Liver (tissue), 9 donors: Measurements from ENCODE around the gene GOLT1B. TPM values are rescaled to one million over a fixed set of nuclear protein-coding genes. Genes with fewer than 3 reads are reported as not detected.

Source experiments
- DNase-seq: peaks from one replicate; pipeline ENCODE4 v3.0.0-alpha.2; 2017; ENCODE audit warnings: low spot score
- H3K27ac ChIP-seq, 2 donors: one replicate each; pipeline ENCODE4 v1.7.0; 2013; ENCODE audit warnings: inconsistent platforms in 2 of 2, low read length in 2 of 2, control low read depth in 1 of 2, low read depth in 1 of 2, mild to moderate bottlenecking in 1 of 2
- H3K27me3 ChIP-seq, 4 donors: one replicate each; pipeline versions ENCODE4 v1.6.1 to v1.7.0; 2013; ENCODE audit warnings: low read length in 3 of 4, inconsistent platforms in 1 of 4, mild to moderate bottlenecking in 1 of 4, moderate library complexity in 1 of 4; ENCODE audit not compliant: control insufficient read depth in 4 of 4, insufficient read depth in 4 of 4
- H3K36me3 ChIP-seq, 4 donors: one replicate each; pipeline versions ENCODE4 v1.6.1 to v1.7.0; 2013; ENCODE audit warnings: low read length in 3 of 4, mild to moderate bottlenecking in 3 of 4, low read depth in 1 of 4, moderate library complexity in 1 of 4; ENCODE audit not compliant: control insufficient read depth in 4 of 4, insufficient read depth in 3 of 4
- H3K4me1 ChIP-seq, 4 donors: one replicate each; pipeline versions ENCODE4 v1.6.1 to v1.7.0; 2013; ENCODE audit warnings: low read length in 3 of 4, mild to moderate bottlenecking in 3 of 4, moderate library complexity in 1 of 4; ENCODE audit not compliant: control insufficient read depth in 4 of 4, insufficient read depth in 4 of 4
- H3K4me3 ChIP-seq, 3 donors: one replicate each; pipeline versions ENCODE4 v1.6.1 to v1.7.0; 2013; ENCODE audit warnings: low read length in 3 of 3, control low read depth in 1 of 3, low read depth in 1 of 3, mild to moderate bottlenecking in 1 of 3
- H3K9ac ChIP-seq, 2 donors: one replicate each; pipeline ENCODE4 v1.7.0; 2013; ENCODE audit warnings: low read length in 2 of 2, mild to moderate bottlenecking in 2 of 2, moderate library complexity in 2 of 2, control low read depth in 1 of 2, low read depth in 1 of 2
- H3K9me3 ChIP-seq, 4 donors: one replicate each; pipeline versions ENCODE4 v1.6.1 to v1.7.0; 2013; ENCODE audit warnings: low read length in 3 of 4; ENCODE audit not compliant: control insufficient read depth in 4 of 4
- EGR1 ChIP-seq, 2 donors: IDR thresholded peaks; 2 replicates each; pipeline ENCODE4 v1.6.1; 2016 to 2018; ENCODE audit warnings: antibody characterized with exemption in 2 of 2, low read depth in 2 of 2
- FOXA2 ChIP-seq: IDR thresholded peaks from 2 replicates; pipeline ENCODE4 v1.6.1; 2016; ENCODE audit warnings: antibody characterized with exemption
- GABPA ChIP-seq, 2 donors: IDR thresholded peaks in 1 of 2; conservative IDR thresholded peaks in 1 of 2; 2 replicates each; pipeline ENCODE4 v1.6.1; 2016; ENCODE audit warnings: antibody characterized with exemption in 2 of 2, mild to moderate bottlenecking in 1 of 2, moderate library complexity in 1 of 2
- HNF4A ChIP-seq, 2 donors: conservative IDR thresholded peaks; 2 replicates each; pipeline ENCODE4 v1.6.1; 2016; ENCODE audit warnings: antibody characterized with exemption in 2 of 2, mild to moderate bottlenecking in 2 of 2
- HNF4G ChIP-seq: IDR thresholded peaks from 2 replicates; pipeline ENCODE4 v1.6.1; 2016; ENCODE audit warnings: antibody characterized with exemption
- JUND ChIP-seq, 2 donors: IDR thresholded peaks; 2 replicates each; pipeline ENCODE4 v1.6.1; 2016; ENCODE audit warnings: antibody characterized with exemption in 2 of 2
- RAD21 ChIP-seq, 2 donors: IDR thresholded peaks; 2 replicates each; pipeline ENCODE4 v1.6.1; 2016; ENCODE audit warnings: antibody characterized with exemption in 2 of 2, mild to moderate bottlenecking in 2 of 2
- RXRA ChIP-seq, 2 donors: IDR thresholded peaks; 2 replicates each; pipeline ENCODE4 v1.6.1; 2017 to 2018; ENCODE audit warnings: antibody characterized with exemption in 2 of 2, mild to moderate bottlenecking in 1 of 2
- SP1 ChIP-seq: IDR thresholded peaks from 2 replicates; pipeline ENCODE4 v1.6.1; 2018; ENCODE audit warnings: antibody characterized with exemption, mild to moderate bottlenecking
- YY1 ChIP-seq: IDR thresholded peaks from 2 replicates; pipeline ENCODE4 v1.6.1; 2016; ENCODE audit warnings: antibody characterized with exemption, mild to moderate bottlenecking
- WGBS: extraction: QIAGEN DNeasy Blood & Tissue Kit; methylation state at CpG from one replicate; pipeline ENCODE4 v1.1.7; 2013; 5-methylcytosine and 5-hydroxymethylcytosine counted together
- polyA plus RNA-seq, 2 donors: library from polyadenylated mRNA; stranded (reverse) in 1 of 2; unstranded in 1 of 2; fragments of 200-250 nt in 1 of 2; fragments of >200 nt in 1 of 2; fragmentation: Nextera tagmentation in 1 of 2; extraction: Ambion mirVana in 1 of 2; gene quantifications; one replicate each; pipeline versions ENCODE4 v1.2.1 to v1.2.3, GENCODE V29; 2013 to 2015
- total RNA-seq, 2 donors: library from RNA; depleted of rRNA; stranded (reverse); fragments of >200 nt; gene quantifications; one replicate each; pipeline ENCODE4 v1.2.3, GENCODE V29; 2014
- TF ChIP-seq, protein P1 (sequence below): IDR thresholded peaks from 2 replicates; pipeline ENCODE4 v1.6.1; 2016; ENCODE audit warnings: antibody characterized with exemption
- TF ChIP-seq, protein P2 (sequence below): IDR thresholded peaks from 2 replicates; pipeline ENCODE4 v1.6.1; 2016; ENCODE audit warnings: antibody characterized with exemption, mild to moderate bottlenecking
- TF ChIP-seq, protein P3 (sequence below): IDR thresholded peaks from 2 replicates; pipeline ENCODE4 v1.6.1; 2016; ENCODE audit warnings: antibody characterized with exemption
- TF ChIP-seq, protein P4 (sequence below): fragments of 150-350 bp; IDR thresholded peaks from 2 replicates; pipeline ENCODE4 v1.5.1; 2017; ENCODE audit warnings: improper control_type of control experiment, low read depth, low read length; ENCODE audit not compliant: missing input control
- donor health status: healthy.
- donor health status: healthy.
- donor health status: healthy.
- donor health status: healthy.
- donor health status: healthy.

GOLT1B gene
- total and polyA plus RNA-seq, 4 donors: 11.0 to 36.9 (median 17.3) TPM

DNA sequence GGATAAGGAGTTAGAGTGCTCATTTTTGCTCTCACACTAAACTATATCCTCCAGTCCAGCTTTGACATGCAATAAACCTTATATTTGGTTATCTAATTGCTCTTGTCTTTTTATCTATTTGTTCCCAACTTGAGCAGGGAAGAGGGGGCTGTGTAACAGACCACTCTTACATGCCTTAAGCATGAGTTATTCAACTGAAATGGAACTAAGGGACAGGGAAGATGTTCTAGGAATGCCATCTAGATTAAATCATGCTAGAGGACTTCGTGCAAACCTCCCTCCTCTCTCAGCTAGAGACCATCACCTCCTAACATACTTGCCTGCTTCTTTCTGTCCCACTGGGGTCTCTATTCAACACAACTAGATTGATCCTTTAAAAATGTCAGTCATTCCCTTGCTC is 45.1 kb downstream of the GOLT1B start:
- no peak overlapping the region for H3K27ac ChIP-seq
- WGBS: 0% methylated on average over 1 of the region's 1 CpG
- H3K4me1 ChIP-seq: no peaks in the 10 kb centered on the region
- no peak for DNase-seq
- H3K9me3 ChIP-seq: no peaks in the 10 kb centered on the region
- peaks cover 0 to 13% (median 5%) of the 10 kb centered on the region in 4 donors for H3K36me3 ChIP-seq
- no peaks in the 10 kb centered on the region for H3K27me3 ChIP-seq
- H3K9ac ChIP-seq: no peak overlapping the region
- TF ChIP-seq FOXA2 (no peak), EGR1 (IDR thresholded peaks at IDR 0.05; ENCODE audit: low read depth in 2 of 2) (no peak), SP1 (no peak), RAD21 (IDR thresholded peaks at IDR 0.05) (no peak), HNF4G (no peak), YY1 (no peak), GABPA (IDR thresholded peaks at IDR 0.05 in 1 of 2, conservative IDR thresholded peaks at IDR 0.05 in 1 of 2) (no peak)
- TF ChIP-seq, protein P1, sequence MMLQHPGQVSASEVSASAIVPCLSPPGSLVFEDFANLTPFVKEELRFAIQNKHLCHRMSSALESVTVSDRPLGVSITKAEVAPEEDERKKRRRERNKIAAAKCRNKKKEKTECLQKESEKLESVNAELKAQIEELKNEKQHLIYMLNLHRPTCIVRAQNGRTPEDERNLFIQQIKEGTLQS: no peak
- TF ChIP-seq, protein P2, sequence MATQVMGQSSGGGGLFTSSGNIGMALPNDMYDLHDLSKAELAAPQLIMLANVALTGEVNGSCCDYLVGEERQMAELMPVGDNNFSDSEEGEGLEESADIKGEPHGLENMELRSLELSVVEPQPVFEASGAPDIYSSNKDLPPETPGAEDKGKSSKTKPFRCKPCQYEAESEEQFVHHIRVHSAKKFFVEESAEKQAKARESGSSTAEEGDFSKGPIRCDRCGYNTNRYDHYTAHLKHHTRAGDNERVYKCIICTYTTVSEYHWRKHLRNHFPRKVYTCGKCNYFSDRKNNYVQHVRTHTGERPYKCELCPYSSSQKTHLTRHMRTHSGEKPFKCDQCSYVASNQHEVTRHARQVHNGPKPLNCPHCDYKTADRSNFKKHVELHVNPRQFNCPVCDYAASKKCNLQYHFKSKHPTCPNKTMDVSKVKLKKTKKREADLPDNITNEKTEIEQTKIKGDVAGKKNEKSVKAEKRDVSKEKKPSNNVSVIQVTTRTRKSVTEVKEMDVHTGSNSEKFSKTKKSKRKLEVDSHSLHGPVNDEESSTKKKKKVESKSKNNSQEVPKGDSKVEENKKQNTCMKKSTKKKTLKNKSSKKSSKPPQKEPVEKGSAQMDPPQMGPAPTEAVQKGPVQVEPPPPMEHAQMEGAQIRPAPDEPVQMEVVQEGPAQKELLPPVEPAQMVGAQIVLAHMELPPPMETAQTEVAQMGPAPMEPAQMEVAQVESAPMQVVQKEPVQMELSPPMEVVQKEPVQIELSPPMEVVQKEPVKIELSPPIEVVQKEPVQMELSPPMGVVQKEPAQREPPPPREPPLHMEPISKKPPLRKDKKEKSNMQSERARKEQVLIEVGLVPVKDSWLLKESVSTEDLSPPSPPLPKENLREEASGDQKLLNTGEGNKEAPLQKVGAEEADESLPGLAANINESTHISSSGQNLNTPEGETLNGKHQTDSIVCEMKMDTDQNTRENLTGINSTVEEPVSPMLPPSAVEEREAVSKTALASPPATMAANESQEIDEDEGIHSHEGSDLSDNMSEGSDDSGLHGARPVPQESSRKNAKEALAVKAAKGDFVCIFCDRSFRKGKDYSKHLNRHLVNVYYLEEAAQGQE: no peak
- no peak overlapping the region for H3K4me3 ChIP-seq

DNA sequence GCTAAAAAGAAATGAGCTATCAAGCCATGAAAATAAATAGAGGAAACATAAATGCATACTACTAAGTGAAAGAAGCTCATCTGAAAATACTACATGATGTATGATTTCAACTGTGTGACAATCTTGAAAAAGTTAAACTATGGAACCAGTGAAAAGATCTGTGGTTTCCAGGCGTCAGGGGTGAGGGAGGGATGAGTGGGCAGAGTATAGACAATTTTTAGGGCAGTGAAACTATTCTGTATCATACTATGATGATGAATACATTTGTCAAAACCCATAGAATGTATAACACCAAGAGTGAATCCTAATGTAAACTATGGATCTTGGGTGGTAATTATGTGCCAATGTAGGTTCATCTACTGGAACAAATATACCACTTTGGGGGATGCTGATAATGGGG is 45.8 kb downstream of the GOLT1B start:
- no peak overlapping the region for H3K4me3 ChIP-seq
- TF ChIP-seq JUND (IDR thresholded peaks at IDR 0.05): no peak
- no peak for TF ChIP-seq RAD21 (IDR thresholded peaks at IDR 0.05)
- no peak for TF ChIP-seq EGR1 (IDR thresholded peaks at IDR 0.05; ENCODE audit: low read depth in 2 of 2)
- TF ChIP-seq YY1: no peak
- TF ChIP-seq, protein P3, sequence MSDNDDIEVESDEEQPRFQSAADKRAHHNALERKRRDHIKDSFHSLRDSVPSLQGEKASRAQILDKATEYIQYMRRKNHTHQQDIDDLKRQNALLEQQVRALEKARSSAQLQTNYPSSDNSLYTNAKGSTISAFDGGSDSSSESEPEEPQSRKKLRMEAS: no peak
- TF ChIP-seq FOXA2: no peak
- TF ChIP-seq HNF4A (conservative IDR thresholded peaks at IDR 0.05): no peak
- TF ChIP-seq, protein P4, sequence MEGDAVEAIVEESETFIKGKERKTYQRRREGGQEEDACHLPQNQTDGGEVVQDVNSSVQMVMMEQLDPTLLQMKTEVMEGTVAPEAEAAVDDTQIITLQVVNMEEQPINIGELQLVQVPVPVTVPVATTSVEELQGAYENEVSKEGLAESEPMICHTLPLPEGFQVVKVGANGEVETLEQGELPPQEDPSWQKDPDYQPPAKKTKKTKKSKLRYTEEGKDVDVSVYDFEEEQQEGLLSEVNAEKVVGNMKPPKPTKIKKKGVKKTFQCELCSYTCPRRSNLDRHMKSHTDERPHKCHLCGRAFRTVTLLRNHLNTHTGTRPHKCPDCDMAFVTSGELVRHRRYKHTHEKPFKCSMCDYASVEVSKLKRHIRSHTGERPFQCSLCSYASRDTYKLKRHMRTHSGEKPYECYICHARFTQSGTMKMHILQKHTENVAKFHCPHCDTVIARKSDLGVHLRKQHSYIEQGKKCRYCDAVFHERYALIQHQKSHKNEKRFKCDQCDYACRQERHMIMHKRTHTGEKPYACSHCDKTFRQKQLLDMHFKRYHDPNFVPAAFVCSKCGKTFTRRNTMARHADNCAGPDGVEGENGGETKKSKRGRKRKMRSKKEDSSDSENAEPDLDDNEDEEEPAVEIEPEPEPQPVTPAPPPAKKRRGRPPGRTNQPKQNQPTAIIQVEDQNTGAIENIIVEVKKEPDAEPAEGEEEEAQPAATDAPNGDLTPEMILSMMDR: no peak
- TF ChIP-seq RXRA (IDR thresholded peaks at IDR 0.05): no peak
- TF ChIP-seq, protein P2: no peak
- 91% methylated on average over 1 of the region's 1 CpG for WGBS
- H3K27ac ChIP-seq: no peak overlapping the region
- no peaks in the 10 kb centered on the region for H3K9me3 ChIP-seq
- no peak for DNase-seq
- no peak overlapping the region for H3K9ac ChIP-seq
- no peaks in the 10 kb centered on the region for H3K4me1 ChIP-seq
- H3K36me3 ChIP-seq: peaks cover 0 to 11% (median 6%) of the 10 kb centered on the region in 4 donors
- H3K27me3 ChIP-seq: no peaks in the 10 kb centered on the region
